ENCODE results near the gene HYCC1.

HYCC1 gene

GRCh38 chr7:23016345-23017253 lies 2.7 kb upstream of the HYCC1 start:
- DNase-seq, result no peak

DNA sequence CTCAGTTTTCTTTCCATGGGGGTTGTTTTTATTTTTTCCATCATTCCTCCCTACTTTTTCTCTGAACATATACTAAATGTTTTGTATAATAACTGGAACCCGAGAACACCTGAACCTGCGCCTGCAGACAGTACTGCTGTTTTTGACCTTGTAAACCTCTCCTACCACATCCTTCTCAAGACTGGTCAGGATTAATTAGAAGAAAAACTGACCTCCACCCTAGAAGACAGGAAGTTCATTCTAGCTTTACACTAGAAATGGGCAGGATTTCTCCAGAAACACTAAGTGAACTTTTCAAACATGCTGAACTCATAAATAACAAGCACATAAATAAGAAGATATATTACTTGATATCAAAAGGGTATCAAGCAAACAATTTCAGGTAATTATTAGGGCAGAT lies 751 bp upstream of the HYCC1 start:
- peak in 1 of 2 donors; percentile 30 for DNase-seq

- DNase-seq, result peak in 1 of 2 donors; percentile 17
Measured at GRCh38 chr7:23012908-23013714, 819 bp downstream of the HYCC1 start.

DNA sequence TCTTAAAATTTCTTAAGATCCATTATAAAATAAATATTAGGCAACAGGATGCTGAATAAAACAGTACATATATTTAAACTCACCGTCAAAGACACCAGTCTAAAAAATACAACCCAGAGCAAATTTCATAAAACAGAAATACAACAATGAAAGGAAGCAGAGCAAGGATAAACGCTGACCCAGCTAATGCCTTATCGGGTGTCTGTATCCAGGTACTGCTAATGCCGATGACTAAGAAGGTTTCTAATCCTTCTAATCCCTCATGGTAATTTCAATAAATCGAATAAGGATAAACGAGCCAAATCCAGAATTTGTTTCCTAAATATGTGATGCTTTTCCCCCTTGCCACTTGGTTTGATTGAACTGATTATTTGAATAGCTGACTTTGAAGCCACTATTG lies 1.7 kb downstream of the HYCC1 start:
- no peak for DNase-seq

DNA sequence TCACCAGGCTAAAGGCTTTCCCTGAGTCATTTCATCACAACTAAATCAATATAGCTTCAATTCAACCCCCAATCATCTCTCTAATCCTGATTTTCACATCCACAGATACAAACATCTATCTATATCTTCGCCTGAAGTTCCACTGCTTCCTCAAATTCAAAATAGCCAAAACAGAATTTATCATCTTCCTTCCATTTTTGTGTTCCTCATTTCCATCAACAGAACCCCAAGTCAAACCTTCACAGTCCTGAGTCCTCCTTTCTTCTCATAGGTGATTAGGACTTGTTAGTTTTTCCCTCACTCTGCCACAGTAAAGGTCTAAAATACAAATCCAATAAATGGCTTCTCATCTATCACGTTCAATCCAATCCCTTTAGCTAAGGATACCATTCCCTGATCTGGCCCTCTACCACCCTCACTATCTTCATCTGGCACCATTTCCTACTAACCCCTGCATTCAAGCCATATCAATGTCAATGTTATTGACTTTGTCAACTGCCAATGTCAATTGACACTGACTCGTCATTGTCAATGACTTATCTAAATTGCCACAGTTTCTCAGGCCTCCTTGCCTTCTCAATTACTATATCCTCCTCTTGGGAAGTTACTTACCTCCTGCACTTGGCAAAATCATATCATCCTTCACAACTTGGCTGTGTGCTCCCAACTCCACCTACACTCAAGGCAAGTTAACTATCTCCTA lies 2.6 kb downstream of the HYCC1 start:
- DNase-seq, result no peak

GRCh38 chr7:23009303-23009702 lies 4.6 kb downstream of the HYCC1 start:
- DNase-seq, result no peak

DNA sequence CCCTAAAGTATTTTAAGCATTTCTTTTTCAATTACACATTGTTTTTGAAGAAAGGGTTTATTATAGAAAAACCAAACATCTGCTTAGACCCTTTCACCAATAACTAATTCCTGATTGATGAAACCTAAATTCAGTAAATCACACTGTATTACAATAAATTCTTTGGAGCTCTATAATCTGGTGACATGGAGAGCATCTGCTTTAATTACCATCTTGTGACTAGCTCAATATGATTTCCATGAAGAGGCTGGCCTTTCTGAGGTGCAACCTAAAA lies 9.7 kb downstream of the HYCC1 start:
- no peak for DNase-seq

DNA sequence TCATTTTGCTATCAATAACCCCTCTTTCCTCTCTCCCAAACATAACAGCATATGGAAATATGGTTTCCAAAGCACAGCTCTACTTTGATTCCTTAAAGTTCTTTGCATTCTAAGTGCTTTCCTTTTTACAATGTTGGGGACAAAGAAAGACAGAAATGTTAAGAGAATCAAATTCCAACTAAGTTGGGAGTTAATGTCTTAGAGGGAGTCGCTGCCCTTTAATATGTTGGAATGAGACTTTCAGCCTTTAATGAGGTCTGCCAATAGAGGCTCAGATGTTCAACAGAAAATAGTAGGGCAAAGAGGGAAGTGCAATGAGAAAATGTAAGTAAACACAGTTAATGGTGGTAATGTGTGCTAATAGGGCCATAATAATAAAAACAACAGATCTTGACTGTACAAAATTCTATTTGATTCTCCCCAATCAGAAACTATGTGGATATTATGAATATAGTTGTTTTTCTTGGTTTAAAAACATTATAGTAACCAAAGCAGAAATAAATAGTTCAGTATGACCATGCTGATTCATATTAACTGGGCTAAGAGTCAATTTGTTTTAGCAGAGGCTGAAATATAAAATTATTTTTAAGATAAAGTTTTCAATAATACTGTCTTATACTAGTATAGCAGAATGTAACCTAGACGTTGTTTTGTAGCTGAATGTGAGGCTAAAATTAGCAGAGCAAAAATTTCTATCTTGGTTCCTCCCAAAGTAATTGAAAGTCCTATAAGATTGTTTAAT lies 10.3 kb downstream of the HYCC1 start:
- no peak for DNase-seq

DNA sequence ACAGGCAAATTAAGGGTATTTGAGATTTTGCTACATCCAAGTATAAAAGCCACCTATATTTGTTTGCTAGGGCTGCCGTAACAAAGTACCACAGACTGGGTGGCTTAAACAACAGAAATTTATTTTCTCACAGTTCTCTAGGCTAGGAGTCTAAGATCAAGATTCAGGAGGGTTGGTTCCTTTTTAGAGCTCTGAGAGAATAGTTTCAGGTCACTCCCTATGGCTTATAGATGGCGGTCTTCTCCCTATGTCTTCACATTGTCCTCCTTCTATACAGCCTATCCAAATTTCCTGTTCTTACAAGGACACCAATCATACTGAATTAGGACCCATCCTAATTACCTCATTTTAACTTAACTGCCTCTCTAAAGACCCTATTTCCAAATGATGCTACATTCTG lies 11.2 kb downstream of the HYCC1 start:
- DNase-seq, result no peak

GRCh38 chr7:23001610-23002009 lies 12.3 kb downstream of the HYCC1 start:
- DNase-seq, result no peak

GRCh38 chr7:23000597-23001360 lies 13.2 kb downstream of the HYCC1 start:
- no peak for DNase-seq

DNA sequence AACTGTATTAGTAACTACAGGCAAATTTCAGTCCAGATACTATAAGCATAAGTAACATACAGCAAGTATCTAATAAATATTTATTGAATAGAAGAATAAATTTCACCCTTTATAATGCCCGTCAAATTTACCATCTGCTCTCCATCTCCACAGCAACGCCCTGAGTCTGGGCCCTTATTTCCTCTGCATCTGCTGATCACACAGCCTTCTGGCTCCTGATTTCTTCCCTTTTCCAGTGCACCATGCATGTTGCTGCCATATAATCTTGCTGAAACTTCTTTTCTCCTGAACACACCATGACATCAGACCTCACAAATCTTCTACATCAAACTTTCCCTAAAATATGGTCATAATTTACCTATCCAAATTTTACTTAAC lies 15.4 kb downstream of the HYCC1 start:
- no peak for DNase-seq

GRCh38 chr7:22997871-22998518 lies 15.9 kb downstream of the HYCC1 start:
- DNase-seq, result no peak

DNA sequence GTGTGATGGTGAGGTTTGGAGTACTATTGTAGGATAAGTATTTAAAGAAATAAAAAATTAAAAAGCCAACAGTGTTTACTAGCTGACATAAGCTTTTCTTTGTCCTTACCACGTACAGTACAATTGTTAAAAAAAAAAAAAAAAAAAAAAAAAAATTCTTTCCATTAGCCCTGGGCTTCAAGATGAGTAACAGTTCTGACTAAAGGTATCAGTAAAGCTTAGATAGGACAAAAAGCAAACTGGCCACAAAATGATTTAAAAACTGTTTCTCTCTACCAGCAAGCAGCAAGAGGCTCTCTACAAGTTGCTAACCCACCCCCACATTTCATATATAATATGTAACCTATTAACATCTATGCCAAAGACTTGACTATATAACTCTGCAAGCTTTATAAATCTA lies 17.5 kb downstream of the HYCC1 start:
- no peak for DNase-seq

GRCh38 chr7:22995011-22995410 lies 18.9 kb downstream of the HYCC1 start:
- no peak for DNase-seq

GRCh38 chr7:22992874-22993840 lies 20.8 kb downstream of the HYCC1 start:
- DNase-seq, result no peak

DNA sequence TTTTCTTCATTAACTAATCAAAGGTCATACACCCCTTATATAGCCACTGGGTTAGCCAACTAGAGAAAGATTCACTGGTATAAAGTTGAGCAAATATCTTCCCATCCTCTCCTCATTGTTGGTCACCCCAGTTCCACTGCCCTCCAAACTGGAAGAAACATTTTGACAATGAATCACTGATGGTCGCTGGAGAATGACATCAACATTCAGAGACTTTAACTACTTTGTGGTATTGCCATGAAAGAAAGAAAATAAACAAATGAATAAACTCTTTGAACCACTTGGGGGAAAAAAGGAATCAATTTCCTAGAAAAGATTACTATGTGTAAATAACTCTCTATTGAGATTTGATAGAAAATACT lies 23.4 kb downstream of the HYCC1 start:
- DNase-seq, result no peak

DNA sequence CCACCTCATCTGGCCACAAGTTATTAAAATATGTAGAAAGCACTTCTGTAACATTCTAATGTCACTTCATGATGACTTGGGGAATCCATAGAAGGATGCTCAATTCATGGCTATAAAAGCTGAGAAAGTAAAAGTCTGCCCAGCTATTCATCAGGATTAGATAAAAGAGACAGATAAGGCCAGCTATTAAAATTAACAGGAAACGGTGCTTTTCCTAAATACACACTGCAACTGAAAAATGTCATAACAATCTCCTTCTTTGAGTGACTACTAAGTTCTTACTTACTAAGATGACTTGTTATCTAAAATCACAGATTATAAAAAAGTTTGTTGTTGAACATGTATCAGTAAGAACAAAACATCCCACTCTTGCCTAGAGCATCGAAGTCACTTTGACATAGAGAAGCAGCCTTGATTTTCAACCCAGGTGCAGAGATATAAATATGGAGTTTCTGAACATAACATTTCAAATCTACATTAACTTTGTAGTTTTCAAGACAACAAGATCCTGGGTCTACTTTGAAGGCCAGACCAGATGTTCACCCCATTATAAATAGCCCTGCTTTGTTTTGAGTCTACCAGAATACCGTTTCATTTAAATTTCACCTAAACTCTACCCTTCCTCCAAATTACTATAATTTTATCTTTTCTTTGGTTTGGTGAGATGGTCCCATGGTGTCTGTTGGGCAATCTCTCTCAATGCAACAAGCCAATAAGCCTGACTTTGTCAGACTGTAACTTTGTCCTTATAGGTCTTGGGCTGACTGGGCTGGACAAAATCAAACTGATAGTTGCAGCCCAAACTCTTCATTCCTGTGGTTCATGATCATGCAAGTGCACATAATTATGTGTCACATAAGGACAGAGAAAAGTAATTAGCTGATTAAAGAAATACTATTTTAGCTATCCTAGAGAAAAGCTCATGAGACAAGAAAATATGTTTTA lies 24.0 kb downstream of the HYCC1 start:
- DNase-seq, result no peak

DNA sequence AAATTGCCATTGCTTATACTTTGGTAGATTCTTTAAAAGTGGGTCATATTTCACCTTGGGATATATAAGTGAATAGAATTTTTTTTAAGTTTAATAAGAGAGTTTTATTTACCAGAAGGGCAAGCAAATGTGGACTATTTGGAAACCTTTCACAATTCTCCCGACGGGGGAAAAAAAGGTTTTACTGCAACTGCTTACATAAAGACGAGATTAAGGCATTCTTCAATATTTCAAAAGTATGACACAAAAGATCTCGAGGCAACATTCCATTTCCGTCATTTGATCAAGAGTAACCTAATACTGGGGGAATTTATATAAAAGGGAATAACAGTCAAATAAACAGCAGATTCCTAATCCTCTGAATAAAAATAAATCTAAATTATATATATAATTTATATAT lies 28.5 kb downstream of the HYCC1 start:
- no peak for DNase-seq
